Measurements from ENCODE around the gene E2F3.

E2F3 gene

DNA sequence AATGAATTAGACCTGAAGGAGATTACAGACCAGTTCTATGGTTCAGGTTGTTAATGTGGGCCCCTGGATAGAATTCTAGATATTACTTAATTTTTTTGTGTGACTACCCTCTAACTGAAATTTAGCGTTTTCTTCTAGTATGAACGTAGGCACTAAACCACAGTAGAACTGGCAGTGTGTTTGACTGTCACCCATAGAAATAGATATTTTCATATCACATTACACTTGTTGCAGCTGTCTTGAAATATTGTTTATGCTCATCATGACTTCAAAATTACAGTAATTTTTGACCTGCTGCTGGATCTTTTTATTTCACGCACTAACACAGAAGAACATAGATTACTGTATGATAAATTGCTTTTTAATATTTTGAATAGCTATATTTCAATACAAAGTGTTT is 31.6 kb downstream of the E2F3 start:
- peaks cover 0 to 31% of the 10 kb centered on the region in 2 experiments; a peak in 2 of 3 replicates for H3K36me3 ChIP-seq (ENCODE audit: control insufficient read depth in 2 of 2, insufficient read depth in 1 of 2, low read length in 2 of 2)
- no peak overlapping the region for H3K4me3 ChIP-seq (ENCODE audit: low read depth, low read length)
- CTCF ChIA-PET = interaction anchor here (1.4 kb wide), 1 partner anchor 95 kb away, joined by 3 read pairs; no protein-coding TSS in a partner anchor
- no peak overlapping the region for H3K27ac ChIP-seq (ENCODE audit: extremely low read depth, low read depth, low read length)
- H3K4me1 ChIP-seq (ENCODE audit: control insufficient read depth, insufficient read depth, low read length) = no peaks in the 10 kb centered on the region; the same call in 1 of the 2 replicates
- TF ChIP-seq SCRT2 (tag by site-specific recombination; IDR thresholded peaks at IDR 0.05) = peak; percentile 54
- no peak for TF ChIP-seq ZNF707 (tag by site-specific recombination; IDR thresholded peaks at IDR 0.05)
- POLR2A ChIA-PET = no interaction called here
- H3K9me3 ChIP-seq (ENCODE audit: control insufficient read depth, insufficient read depth, low read depth, low read length) = no peaks in the 10 kb centered on the region

GRCh38 chr6:20433929-20434328 is 32.2 kb downstream of the E2F3 start:
- peaks cover 0 to 33% of the 10 kb centered on the region in 2 experiments; a peak in 2 of 3 replicates for H3K36me3 ChIP-seq (ENCODE audit: control insufficient read depth in 2 of 2, insufficient read depth in 1 of 2, low read length in 2 of 2)
- no peak for TF ChIP-seq ZXDB (tag by site-specific recombination; IDR thresholded peaks at IDR 0.05)
- no peak for TF ChIP-seq ZNF184 (tag by site-specific recombination; IDR thresholded peaks at IDR 0.05)
- 0 out of 2 replicates have a peak, but pooled peaks have one; percentile 34 for TF ChIP-seq ZNF239 (tag by site-specific recombination; IDR thresholded peaks at IDR 0.05)
- H3K27ac ChIP-seq (ENCODE audit: extremely low read depth, low read depth, low read length) = no peak overlapping the region
- no peak overlapping the region for H3K4me3 ChIP-seq (ENCODE audit: low read depth, low read length)
- no peaks in the 10 kb centered on the region for H3K9me3 ChIP-seq (ENCODE audit: control insufficient read depth, insufficient read depth, low read depth, low read length)
- CTCF ChIA-PET = interaction anchor here (1.4 kb wide), 1 partner anchor 94 kb away, joined by 3 read pairs; no protein-coding TSS in a partner anchor
- POLR2A ChIA-PET = no interaction called here
- peaks cover 3% of the 10 kb centered on the region for H3K4me1 ChIP-seq (ENCODE audit: control insufficient read depth, insufficient read depth, low read length)

DNA sequence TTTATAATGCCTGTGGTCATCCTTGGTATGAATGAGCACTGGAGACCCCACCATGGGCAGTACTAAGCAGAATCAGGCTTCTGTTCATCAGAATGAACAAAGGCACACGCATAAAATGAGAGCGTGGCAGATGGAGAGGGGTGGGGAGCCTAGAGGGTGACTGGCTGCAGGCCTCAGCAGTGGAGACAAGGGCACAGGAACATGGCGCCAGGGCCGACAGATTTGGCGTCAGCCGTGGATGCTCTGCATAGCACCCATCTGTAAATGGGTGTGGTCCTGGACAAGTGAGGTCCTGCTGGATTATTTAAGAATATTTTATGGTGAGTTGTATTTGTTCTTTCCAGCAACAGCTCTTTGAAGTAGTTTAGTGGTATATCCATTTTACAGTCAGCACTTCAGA is 33.1 kb downstream of the E2F3 start:
- no peak for TF ChIP-seq ZNF2 (tag by site-specific recombination; IDR thresholded peaks at IDR 0.05)
- TF ChIP-seq ZNF610 (tag by site-specific recombination; IDR thresholded peaks at IDR 0.05; ENCODE audit: borderline replicate concordance) = no peak
- no peak overlapping the region for H3K4me3 ChIP-seq (ENCODE audit: low read depth, low read length)
- CTCF ChIA-PET = no interaction called here
- peaks cover 3% of the 10 kb centered on the region for H3K4me1 ChIP-seq (ENCODE audit: control insufficient read depth, insufficient read depth, low read length)
- H3K36me3 ChIP-seq (ENCODE audit: control insufficient read depth in 2 of 2, insufficient read depth in 1 of 2, low read length in 2 of 2) = peaks cover 5 to 39% of the 10 kb centered on the region in 2 experiments
- POLR2A ChIA-PET = no interaction called here
- H3K27ac ChIP-seq (ENCODE audit: extremely low read depth, low read depth, low read length) = no peak overlapping the region
- H3K9me3 ChIP-seq (ENCODE audit: control insufficient read depth, insufficient read depth, low read depth, low read length) = no peaks in the 10 kb centered on the region

DNA sequence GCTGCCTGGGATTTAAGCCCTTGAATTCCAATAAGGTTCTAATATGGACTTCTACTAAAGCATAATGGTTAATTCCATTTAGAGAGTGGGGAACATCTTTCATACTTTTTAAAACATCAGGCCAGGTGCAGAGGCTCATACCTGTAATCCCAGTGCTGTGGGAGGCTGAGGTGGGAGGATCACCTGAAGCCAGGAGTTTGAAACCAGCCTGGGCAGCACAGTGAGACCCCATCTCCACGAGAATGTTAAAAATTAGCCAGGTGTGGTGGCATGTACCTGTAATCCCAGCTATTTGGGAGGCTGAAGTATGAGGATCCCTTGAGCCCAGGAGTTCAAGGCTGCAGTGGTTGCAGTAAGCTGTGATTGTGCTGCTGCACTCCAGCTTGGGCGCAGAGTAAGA is 35.0 kb downstream of the E2F3 start:
- H3K4me1 ChIP-seq (ENCODE audit: control insufficient read depth, insufficient read depth, low read length) = peaks cover 3% of the 10 kb centered on the region
- ChIA-PET POLR2A (no interaction called here), CTCF (no interaction called here)
- H3K36me3 ChIP-seq (ENCODE audit: control insufficient read depth in 2 of 2, insufficient read depth in 1 of 2, low read length in 2 of 2) = peaks cover 11 to 28% of the 10 kb centered on the region in 2 experiments
- no peaks in the 10 kb centered on the region for H3K9me3 ChIP-seq (ENCODE audit: control insufficient read depth, insufficient read depth, low read depth, low read length)
- no peak overlapping the region for H3K27ac ChIP-seq (ENCODE audit: extremely low read depth, low read depth, low read length)
- no peak overlapping the region for H3K4me3 ChIP-seq (ENCODE audit: low read depth, low read length)
- TF ChIP-seq, protein P1, sequence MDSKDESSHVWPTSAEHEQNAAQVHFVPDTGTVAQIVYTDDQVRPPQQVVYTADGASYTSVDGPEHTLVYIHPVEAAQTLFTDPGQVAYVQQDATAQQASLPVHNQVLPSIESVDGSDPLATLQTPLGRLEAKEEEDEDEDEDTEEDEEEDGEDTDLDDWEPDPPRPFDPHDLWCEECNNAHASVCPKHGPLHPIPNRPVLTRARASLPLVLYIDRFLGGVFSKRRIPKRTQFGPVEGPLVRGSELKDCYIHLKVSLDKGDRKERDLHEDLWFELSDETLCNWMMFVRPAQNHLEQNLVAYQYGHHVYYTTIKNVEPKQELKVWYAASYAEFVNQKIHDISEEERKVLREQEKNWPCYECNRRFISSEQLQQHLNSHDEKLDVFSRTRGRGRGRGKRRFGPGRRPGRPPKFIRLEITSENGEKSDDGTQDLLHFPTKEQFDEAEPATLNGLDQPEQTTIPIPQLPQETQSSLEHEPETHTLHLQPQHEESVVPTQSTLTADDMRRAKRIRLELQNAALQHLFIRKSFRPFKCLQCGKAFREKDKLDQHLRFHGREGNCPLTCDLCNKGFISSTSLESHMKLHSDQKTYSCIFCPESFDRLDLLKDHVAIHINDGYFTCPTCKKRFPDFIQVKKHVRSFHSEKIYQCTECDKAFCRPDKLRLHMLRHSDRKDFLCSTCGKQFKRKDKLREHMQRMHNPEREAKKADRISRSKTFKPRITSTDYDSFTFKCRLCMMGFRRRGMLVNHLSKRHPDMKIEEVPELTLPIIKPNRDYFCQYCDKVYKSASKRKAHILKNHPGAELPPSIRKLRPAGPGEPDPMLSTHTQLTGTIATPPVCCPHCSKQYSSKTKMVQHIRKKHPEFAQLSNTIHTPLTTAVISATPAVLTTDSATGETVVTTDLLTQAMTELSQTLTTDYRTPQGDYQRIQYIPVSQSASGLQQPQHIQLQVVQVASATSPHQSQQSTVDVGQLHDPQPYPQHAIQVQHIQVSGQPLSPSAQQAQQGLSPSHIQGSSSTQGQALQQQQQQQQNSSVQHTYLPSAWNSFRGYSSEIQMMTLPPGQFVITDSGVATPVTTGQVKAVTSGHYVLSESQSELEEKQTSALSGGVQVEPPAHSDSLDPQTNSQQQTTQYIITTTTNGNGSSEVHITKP (tag by site-specific recombination; IDR thresholded peaks at IDR 0.05) = no peak
- no peak for TF ChIP-seq RBAK (tag by site-specific recombination; IDR thresholded peaks at IDR 0.05)
- TF ChIP-seq ZNF513 (tag by site-specific recombination; IDR thresholded peaks at IDR 0.05) = no peak
- TF ChIP-seq ZNF677 (tag by site-specific recombination; IDR thresholded peaks at IDR 0.05) = no peak
- TF ChIP-seq ZNF121 (tag by site-specific recombination; IDR thresholded peaks at IDR 0.05) = peak; percentile 75
